ENCODE measurements around the gene RASGRF1.

RASGRF1 gene

DNA sequence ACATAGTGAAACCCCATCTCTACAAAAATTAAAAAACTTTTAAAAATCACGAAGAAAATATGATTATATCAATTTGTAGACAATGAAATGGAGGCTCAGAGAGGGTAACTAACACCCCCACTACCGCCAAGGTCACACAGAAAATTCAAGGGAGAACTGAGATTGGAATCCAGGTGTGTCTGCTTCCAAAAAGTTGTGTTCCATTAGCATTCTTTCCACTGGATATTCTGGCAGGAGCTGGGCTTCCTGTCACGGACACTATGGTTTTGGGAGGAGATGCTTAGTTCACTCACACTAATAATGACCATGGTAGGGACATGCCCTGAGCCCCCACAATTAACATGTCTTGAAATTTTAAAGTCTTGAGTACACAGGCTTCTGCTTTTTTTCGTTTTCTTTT is 174.5 kb downstream of the RASGRF1 start:
- DNase-seq (ENCODE audit: low read depth in 2 of 3, low spot score in 1 of 3), result no peak

DNA sequence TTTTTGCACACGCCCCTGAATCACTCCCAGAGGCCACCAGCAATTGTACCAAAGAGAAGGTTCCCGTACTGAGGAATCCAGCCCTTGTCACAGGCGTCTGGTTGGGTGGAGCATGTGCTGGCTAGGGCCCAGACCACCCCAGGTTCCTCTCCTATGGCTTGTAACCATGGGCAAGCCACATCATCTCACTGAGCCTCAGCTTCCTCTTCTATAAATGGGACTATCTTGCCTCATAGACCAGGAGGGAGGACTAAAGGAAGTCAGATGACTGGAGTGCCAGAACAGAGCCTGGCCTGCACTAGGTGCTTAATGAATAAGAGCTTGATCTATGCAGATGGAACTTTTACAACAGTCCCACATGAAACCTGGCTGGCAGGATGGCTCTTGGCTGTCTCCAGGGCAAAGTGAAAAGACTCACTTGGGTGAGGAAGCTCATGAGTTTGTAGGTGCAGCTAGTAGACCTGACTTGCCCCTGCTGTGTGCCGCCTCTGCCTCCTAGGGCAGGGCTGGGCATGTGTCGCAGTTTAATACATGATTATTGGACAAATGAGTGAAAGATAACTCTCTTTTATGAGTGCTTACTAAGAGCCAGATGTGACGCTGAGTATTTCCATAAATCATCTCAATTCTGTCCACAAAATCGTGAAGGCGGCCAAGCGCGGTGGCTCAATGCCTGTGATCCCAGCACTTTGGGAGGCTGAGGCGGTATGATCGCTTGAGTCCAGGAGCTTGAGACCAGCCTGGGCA is 175.1 kb downstream of the RASGRF1 start:
- DNase-seq (ENCODE audit: low read depth in 2 of 3, low spot score in 1 of 3), result no peak

DNA sequence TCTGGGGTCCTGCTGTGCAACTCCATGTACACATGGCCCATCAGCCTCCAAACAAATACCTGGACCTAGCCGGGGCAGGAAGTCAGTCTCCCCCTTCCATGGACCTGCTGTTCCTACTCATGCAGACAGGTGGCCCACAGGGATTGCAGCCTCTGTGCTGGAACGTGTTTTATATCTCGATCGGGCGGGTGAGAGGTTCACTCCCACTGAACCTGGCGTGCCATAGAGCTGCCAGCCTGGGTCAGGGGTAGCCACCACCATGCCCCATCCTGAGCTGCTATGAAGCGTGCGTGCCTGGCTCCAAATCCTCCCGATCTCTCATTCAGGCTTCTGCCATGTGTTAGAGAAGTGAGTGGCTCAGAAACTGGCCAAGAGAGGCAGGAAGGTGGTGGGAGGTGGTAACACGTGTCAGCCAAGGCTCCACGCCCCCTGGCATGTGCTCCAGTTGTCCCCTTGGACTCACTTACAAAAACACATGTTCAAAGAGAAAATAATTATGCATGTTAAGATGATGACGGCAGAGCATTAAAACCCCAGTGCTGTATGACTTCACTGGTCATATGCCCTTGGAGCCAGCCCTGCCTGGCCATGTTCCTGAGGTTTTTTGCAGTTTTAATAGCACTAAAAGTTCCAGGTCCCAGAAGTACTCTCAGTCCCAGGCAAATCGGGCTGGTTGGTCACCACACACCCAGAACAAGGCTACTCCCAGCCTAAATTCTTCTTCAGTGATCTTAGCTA is 176.4 kb downstream of the RASGRF1 start:
- no peak for DNase-seq (ENCODE audit: low read depth in 2 of 3, low spot score in 1 of 3)

DNA sequence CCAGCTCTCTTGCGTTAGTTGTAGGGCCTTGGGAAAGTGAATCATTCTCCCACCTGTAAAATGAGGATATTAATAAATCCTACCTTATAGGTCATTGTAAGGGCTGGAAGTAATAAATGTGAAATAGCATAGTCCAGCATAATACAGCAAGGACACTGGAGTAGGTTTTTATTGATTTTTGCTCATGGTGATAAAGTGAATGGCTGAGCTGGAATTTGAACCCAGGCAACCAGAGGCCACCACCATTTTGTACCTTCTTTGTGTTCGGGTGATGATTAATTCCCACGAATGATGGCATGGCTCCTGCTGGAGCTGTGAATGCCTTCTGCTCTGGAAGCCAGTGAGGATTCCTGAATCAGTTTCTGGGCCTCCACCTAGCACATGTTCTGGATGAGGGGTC is 177.6 kb downstream of the RASGRF1 start:
- DNase-seq (ENCODE audit: low read depth in 2 of 3, low spot score in 1 of 3), result no peak

DNA sequence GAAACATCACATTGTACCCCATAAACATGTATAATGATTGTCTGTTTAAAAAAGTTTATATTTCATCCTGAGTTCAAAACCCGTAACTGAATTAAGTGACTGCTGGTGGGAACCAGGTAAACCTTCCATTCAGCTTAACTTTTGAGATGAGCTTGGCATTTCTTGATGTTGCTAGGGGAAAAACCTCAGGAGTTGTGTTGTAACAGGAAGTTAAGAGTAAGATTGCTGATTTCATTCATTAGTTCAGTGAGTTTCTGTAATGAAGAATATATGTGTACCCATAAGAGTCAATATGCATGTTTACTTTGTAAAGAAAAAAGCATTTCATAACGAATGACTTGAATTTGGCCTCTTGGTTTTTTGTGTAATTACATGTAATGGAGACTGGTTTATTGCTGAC is 178.3 kb downstream of the RASGRF1 start:
- DNase-seq (ENCODE audit: low read depth in 2 of 3, low spot score in 1 of 3), result no peak

DNA sequence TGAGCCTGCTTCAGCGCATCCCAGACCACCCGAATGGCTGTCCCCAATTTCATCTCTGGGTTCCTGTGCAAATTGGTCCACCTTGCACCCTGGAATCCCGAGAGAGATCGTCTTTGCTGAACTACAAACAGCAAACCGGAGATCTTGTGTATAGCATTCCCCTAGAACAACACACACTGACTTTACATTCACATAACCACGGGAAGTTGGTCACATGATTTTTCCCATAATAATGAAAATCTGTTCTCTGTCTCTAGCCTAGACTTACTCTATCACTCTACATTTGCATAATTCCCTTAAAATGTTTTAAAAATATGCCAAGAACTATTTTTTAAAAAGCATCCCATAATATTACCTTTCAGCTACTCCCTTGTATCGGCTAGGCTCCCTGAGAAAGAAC is 180.3 kb downstream of the RASGRF1 start:
- DNase-seq (ENCODE audit: low read depth in 2 of 3, low spot score in 1 of 3), result no peak
